K562 (cell line): ENCODE results near the gene BRD4. TPM values are rescaled to one million over a fixed set of nuclear protein-coding genes. Genes with fewer than 3 reads are reported as not detected.

Source experiments
- ATAC-seq: fragments of 200-7000 bp; cut with Tn5 transposase; 3 replicates; pipeline ENCODE4 v1.9.1; 2020; ENCODE audit warnings: moderate library complexity
- BruUV-seq: library from RNA; stranded (reverse); fragments of 400-500 nt; replicated peaks from 2 replicates; lab custom pipeline; 2021; lab: Mats Ljungman, UMichigan
- CTCF ChIA-PET: fragments of 300-600 bp; formaldehyde crosslinking; extraction: SDS; loops from one replicate; lab custom pipeline; 2021; ENCODE audit warnings: low intra/inter-chr PET ratio; lab: Yijun Ruan, JAX
- POLR2A ChIA-PET: fragments of 300-600, 350-650 bp; sonication (Branson Sonifier 250); formaldehyde crosslinking; extraction: SDS; loops from one replicate; lab custom pipeline; 2021; ENCODE audit warnings: antibody characterized with exemption, inconsistent platforms; lab: Yijun Ruan, JAX
- DNase-seq, 4 experiments: peaks; one replicate each; pipeline versions ENCODE4 v3.0.0 to v3.0.0-alpha.2; 2011 to 2018; ENCODE audit warnings: low spot score in 3 of 4, mixed read lengths in 3 of 4; ENCODE audit errors: extremely low read depth in 1 of 4
- FAIRE-seq: peaks from 2 replicates; lab custom pipeline; 2011; peaks lifted over from hg19 to GRCh38; lab: Jason Lieb, UNC
- H2AFZ ChIP-seq: 2 replicates; pipeline ENCODE4 v1.6.0; 2011; ENCODE audit warnings: low read depth, low read length, control low read depth, inconsistent platforms
- H3K27ac ChIP-seq: fragments of 200-600 bp; 3 replicates; pipeline ENCODE4 v1.8.0; 2011; ENCODE audit warnings: low read depth, mild to moderate bottlenecking, control low read depth, inconsistent platforms, low read length, moderate library complexity, mixed read lengths; ENCODE audit errors: extremely low read depth
- H3K27me3 ChIP-seq, 2 experiments: fragments of 300-600 bp in 1 of 2; 2 replicates in 1 of 2; 3 replicates in 1 of 2; pipeline versions ENCODE4 v1.6.0 to v1.8.0; 2011; ENCODE audit warnings: inconsistent platforms in 2 of 2, low read length in 2 of 2, mild to moderate bottlenecking in 1 of 2, mixed read lengths in 1 of 2, moderate library complexity in 1 of 2; ENCODE audit not compliant: control insufficient read depth in 2 of 2, insufficient read depth in 2 of 2
- H3K36me3 ChIP-seq: fragments of 300-600 bp; 3 replicates; pipeline ENCODE4 v1.8.0; 2011; ENCODE audit warnings: mild to moderate bottlenecking, low read length, inconsistent platforms; ENCODE audit not compliant: control insufficient read depth, insufficient read depth
- H3K4me1 ChIP-seq, 2 experiments: fragments of 200-600 bp in 1 of 2; replicated peaks in 1 of 2; 2 replicates in 1 of 2; 3 replicates in 1 of 2; pipeline versions ENCODE4 v1.5.1 to v1.8.0; 2011; ENCODE audit warnings: inconsistent platforms in 2 of 2, low read length in 2 of 2, mild to moderate bottlenecking in 1 of 2, mixed read lengths in 1 of 2, moderate library complexity in 1 of 2; ENCODE audit not compliant: control insufficient read depth in 2 of 2, insufficient read depth in 2 of 2
- H3K4me2 ChIP-seq: 2 replicates; pipeline ENCODE4 v1.6.1; 2011; ENCODE audit warnings: low read length, control low read depth, inconsistent platforms, mixed read lengths; ENCODE audit not compliant: insufficient read depth
- H3K4me3 ChIP-seq: fragments of 200-600 bp; sonication (generic), shearing (Covaris generic); 2 replicates; pipeline ENCODE4 v1.5.1; 2016; ENCODE audit warnings: control low read depth, inconsistent platforms
- H3K79me2 ChIP-seq: fragments of 200-600 bp; 3 replicates; pipeline ENCODE4 v1.8.0; 2011; ENCODE audit warnings: low read length, inconsistent platforms; ENCODE audit not compliant: control insufficient read depth, insufficient read depth
- H3K9ac ChIP-seq, 2 experiments: 2 replicates each; pipeline versions ENCODE4 v1.6.0 to v1.6.1; 2011; ENCODE audit warnings: low read depth in 2 of 2, low read length in 2 of 2, control low read depth in 1 of 2, inconsistent platforms in 1 of 2, mild to moderate bottlenecking in 1 of 2, mixed read lengths in 1 of 2; ENCODE audit not compliant: insufficient read depth in 1 of 2
- H3K9me1 ChIP-seq: one replicate; pipeline ENCODE4 v1.6.0; 2011; ENCODE audit warnings: inconsistent platforms, mild to moderate bottlenecking, low read length, moderate library complexity; ENCODE audit not compliant: control insufficient read depth, insufficient read depth
- H3K9me3 ChIP-seq: replicated peaks from 2 replicates; pipeline ENCODE4 v1.5.1; 2011; ENCODE audit warnings: low read depth, low read length, inconsistent platforms; ENCODE audit not compliant: control insufficient read depth, insufficient read depth
- H4K20me1 ChIP-seq: replicated peaks from 2 replicates; pipeline ENCODE4 v1.6.1; 2011; ENCODE audit warnings: low read length, inconsistent platforms, mixed read lengths; ENCODE audit not compliant: control insufficient read depth, insufficient read depth
- CC2D1A ChIP-seq: fragments of 450-650 bp; IDR thresholded peaks from 2 replicates; pipeline ENCODE4 v1.6.1; 2017; ENCODE audit warnings: mild to moderate bottlenecking
- HNRNPH1 ChIP-seq: fragments of 200-400 bp; formaldehyde crosslinking; optimal IDR thresholded peaks from 2 replicates; pipeline ENCODE3; 2017; ENCODE audit warnings: low read depth, mild to moderate bottlenecking, low read length, moderate library complexity
- MBD2 ChIP-seq: sonication (generic); IDR thresholded peaks from 2 replicates; pipeline ENCODE4 v1.6.1; 2016; ENCODE audit warnings: low read depth, borderline replicate concordance
- MED1 ChIP-seq: sonication (generic); formaldehyde crosslinking; IDR thresholded peaks from 2 replicates; pipeline ENCODE4 v1.8.1; 2023; ENCODE audit warnings: missing genetic modification reagents, borderline replicate concordance
- NFRKB ChIP-seq: fragments of 450-650 bp; IDR thresholded peaks from 2 replicates; pipeline ENCODE4 v1.6.1; 2016; ENCODE audit warnings: low read depth
- RBM25 ChIP-seq: fragments of 200-400 bp; formaldehyde crosslinking; IDR thresholded peaks from 2 replicates; pipeline ENCODE4 v1.6.1; 2018; ENCODE audit warnings: low read length, low read depth, moderate library complexity; ENCODE audit not compliant: severe bottlenecking
- SIN3B ChIP-seq: fragments of 450-650 bp; IDR thresholded peaks from 2 replicates; pipeline ENCODE4 v1.6.1; 2017; ENCODE audit warnings: low read depth, mild to moderate bottlenecking, moderate library complexity
- SIRT6 ChIP-seq: IDR thresholded peaks from one replicate; pipeline ENCODE4 v1.6.1; 2012; ENCODE audit warnings: low read depth, mild to moderate bottlenecking, control low read depth, inconsistent platforms, low read length, moderate library complexity
- TGIF2 ChIP-seq: sonication (generic); formaldehyde crosslinking; IDR thresholded peaks from 2 replicates; pipeline ENCODE4 v1.8.1; 2022; ENCODE audit warnings: mild to moderate bottlenecking, missing genetic modification reagents, moderate library complexity
- ZNF140 ChIP-seq: fragments of 250-450 bp; sonication (Bioruptor Pico); IDR thresholded peaks from 2 replicates; pipeline ENCODE4 v1.8.0; 2021; ENCODE audit warnings: moderate library complexity, mild to moderate bottlenecking, inconsistent platforms
- ZNF217 ChIP-seq: sonication (generic); formaldehyde crosslinking; IDR thresholded peaks from 2 replicates; pipeline ENCODE4 v1.8.0; 2022; ENCODE audit warnings: mild to moderate bottlenecking, missing genetic modification reagents
- ZNF41 ChIP-seq: fragments of 250-450 bp; sonication (Bioruptor Pico); conservative IDR thresholded peaks from 2 replicates; pipeline ENCODE4 v1.4.0; 2020; ENCODE audit warnings: mild to moderate bottlenecking
- ZNF668 ChIP-seq: fragments of 250-450 bp; sonication (Bioruptor Pico); IDR thresholded peaks from 2 replicates; pipeline ENCODE4 v1.8.0; 2022; ENCODE audit warnings: mild to moderate bottlenecking, inconsistent platforms
- ZNF75A ChIP-seq: fragments of 450-650 bp; formaldehyde crosslinking; IDR thresholded peaks from 2 replicates; pipeline ENCODE4 v1.4.0; 2020; ENCODE audit warnings: mild to moderate bottlenecking
- WGBS: fragments of 100-300 bp; shearing (Covaris generic); methylation state at CpG from one replicate; pipeline ENCODE4 v1.1.6; 2016; ENCODE audit warnings: low coverage, mixed read lengths; ENCODE audit not compliant: insufficient coverage; ENCODE audit errors: missing lambda C conversion rate; 5-methylcytosine and 5-hydroxymethylcytosine counted together
- in situ Hi-C: fragments of 300-500 bp; cut with MboI; formaldehyde crosslinking; loops from 4 replicates; pipeline ENCODE4 v1.15.0; 2018; ENCODE audit warnings: inconsistent platforms, mixed read lengths
- intact Hi-C: fragments of 100-400 bp; cut with micrococcal nuclease; formaldehyde crosslinking; loops from 2 replicates; pipeline ENCODE4 v1.14.2; 2022
- polyA plus RNA-seq, 8 experiments: library from polyadenylated mRNA; depleted of rRNA in 4 of 8; stranded (reverse) in 5 of 8; unstranded in 3 of 8; fragments of >200 nt; fragmentation: Nextera tagmentation in 2 of 8; fragmentation: Illumina TruSeq in 1 of 8; extraction: Ambion mirVana in 2 of 8; extraction: Trizol in 1 of 8; gene quantifications; 2 replicates each; pipeline versions ENCODE4 v1.2.1 to v1.2.3, GENCODE V29; 2011 to 2014; ENCODE audit warnings: inconsistent platforms in 1 of 8, missing spikeins in 1 of 8
- total RNA-seq, 7 experiments: library from RNA; depleted of rRNA in 6 of 7; stranded (reverse); fragments of >200 nt in 6 of 7; fragmentation: Illumina TruSeq in 2 of 7; extraction: Trizol in 2 of 7; gene quantifications; 2 replicates each; pipeline versions ENCODE4 v1.2.1 to v1.2.3, GENCODE V29; 2011 to 2021; ENCODE audit warnings: low replicate concordance in 1 of 7
- TF ChIP-seq, protein P1 (sequence below): fragments of 250-450 bp; sonication (Bioruptor Pico); IDR thresholded peaks from 2 replicates; pipeline ENCODE4 v1.5.0; 2021
- TF ChIP-seq, protein P2 (sequence below): IDR thresholded peaks from 2 replicates; pipeline ENCODE4 v1.6.1; 2011; ENCODE audit not compliant: insufficient read length; ENCODE audit errors: extremely low read depth
- TF ChIP-seq, protein P3 (sequence below): fragments of 450-650 bp; conservative IDR thresholded peaks from 2 replicates; pipeline ENCODE4 v1.6.1; 2016; ENCODE audit warnings: missing genetic modification characterization, low read depth, mild to moderate bottlenecking, control low read depth, missing compliant biosample characterization

BRD4 gene
- total and polyA plus RNA-seq, 9 of the 15 experiments (the other 6 are each of a cell fraction or from before 2014, with no cell fraction given): 1.8 to 105 (median 15.6) TPM

DNA sequence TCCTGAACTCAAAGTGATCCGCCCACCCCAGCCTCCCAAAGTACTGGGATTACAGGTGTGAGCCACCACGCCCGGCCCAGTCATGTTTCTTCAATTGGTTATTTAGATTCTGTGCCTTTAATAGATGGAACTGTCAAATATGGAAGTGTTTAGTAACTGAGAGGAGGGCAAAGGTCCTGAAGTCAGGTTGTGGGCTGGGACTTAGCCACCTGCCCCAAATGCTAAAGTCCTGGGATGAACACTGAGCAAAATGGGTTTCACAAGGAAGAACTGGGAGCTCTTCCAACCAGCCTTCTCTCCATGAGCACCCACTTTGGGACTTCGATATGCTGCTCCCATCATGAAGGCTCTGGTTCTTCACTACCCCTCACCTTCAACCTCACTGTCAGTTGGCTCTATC, 25.6 kb upstream of the BRD4 start:
- no peak for DNase-seq
- H3K27ac ChIP-seq: no peak overlapping the region; the same call in 2 of the 3 replicates
- CTCF ChIA-PET: no interaction called here
- in situ Hi-C loops: no loop called here
- H3K27me3 ChIP-seq: no peaks in the 10 kb centered on the region
- 96% methylated on average over 4 of the region's 4 CpGs for WGBS
- no peaks in the 10 kb centered on the region for H3K9me3 ChIP-seq
- H3K4me1 ChIP-seq: no peaks in the 10 kb centered on the region; a peak in 2 of 5 replicates
- no TSS peak for BruUV-seq
- TF ChIP-seq, protein P1, sequence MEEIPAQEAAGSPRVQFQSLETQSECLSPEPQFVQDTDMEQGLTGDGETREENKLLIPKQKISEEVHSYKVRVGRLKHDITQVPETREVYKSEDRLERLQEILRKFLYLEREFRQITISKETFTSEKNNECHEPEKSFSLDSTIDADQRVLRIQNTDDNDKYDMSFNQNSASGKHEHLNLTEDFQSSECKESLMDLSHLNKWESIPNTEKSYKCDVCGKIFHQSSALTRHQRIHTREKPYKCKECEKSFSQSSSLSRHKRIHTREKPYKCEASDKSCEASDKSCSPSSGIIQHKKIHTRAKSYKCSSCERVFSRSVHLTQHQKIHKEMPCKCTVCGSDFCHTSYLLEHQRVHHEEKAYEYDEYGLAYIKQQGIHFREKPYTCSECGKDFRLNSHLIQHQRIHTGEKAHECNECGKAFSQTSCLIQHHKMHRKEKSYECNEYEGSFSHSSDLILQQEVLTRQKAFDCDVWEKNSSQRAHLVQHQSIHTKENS: no peak
- TF ChIP-seq TGIF2 (CRISPR knock-in tag) (no peak), SIN3B (no peak), SIRT6 (no peak), ZNF668 (CRISPR knock-in tag) (no peak), RBM25 (no peak), MBD2 (no peak), MED1 (CRISPR knock-in tag) (no peak), NFRKB (no peak), ZNF41 (CRISPR knock-in tag) (no peak), ZNF217 (CRISPR knock-in tag) (no peak), ZNF140 (no peak), CC2D1A (no peak), ZNF75A (CRISPR knock-in tag) (no peak), HNRNPH1 (no peak)
- TF ChIP-seq, protein P2, sequence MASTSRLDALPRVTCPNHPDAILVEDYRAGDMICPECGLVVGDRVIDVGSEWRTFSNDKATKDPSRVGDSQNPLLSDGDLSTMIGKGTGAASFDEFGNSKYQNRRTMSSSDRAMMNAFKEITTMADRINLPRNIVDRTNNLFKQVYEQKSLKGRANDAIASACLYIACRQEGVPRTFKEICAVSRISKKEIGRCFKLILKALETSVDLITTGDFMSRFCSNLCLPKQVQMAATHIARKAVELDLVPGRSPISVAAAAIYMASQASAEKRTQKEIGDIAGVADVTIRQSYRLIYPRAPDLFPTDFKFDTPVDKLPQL: no peak
- TF ChIP-seq, protein P3, sequence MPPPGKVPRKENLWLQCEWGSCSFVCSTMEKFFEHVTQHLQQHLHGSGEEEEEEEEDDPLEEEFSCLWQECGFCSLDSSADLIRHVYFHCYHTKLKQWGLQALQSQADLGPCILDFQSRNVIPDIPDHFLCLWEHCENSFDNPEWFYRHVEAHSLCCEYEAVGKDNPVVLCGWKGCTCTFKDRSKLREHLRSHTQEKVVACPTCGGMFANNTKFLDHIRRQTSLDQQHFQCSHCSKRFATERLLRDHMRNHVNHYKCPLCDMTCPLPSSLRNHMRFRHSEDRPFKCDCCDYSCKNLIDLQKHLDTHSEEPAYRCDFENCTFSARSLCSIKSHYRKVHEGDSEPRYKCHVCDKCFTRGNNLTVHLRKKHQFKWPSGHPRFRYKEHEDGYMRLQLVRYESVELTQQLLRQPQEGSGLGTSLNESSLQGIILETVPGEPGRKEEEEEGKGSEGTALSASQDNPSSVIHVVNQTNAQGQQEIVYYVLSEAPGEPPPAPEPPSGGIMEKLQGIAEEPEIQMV (tag): no peak
- TF ChIP-seq, all 486 proteins: peak for 0
- intact Hi-C loops: no loop called here
- no peak overlapping the region for H2AFZ ChIP-seq
- POLR2A ChIA-PET: interaction anchor here (1.1 to 1.7 kb wide), 2 partner anchors 13 to 20 kb away, joined by 3 to 5 read pairs; no protein-coding TSS in a partner anchor
- H4K20me1 ChIP-seq: no peaks in the 10 kb centered on the region; the same call in 1 of the 2 replicates
- no peak for FAIRE-seq
- H3K9ac ChIP-seq: no peak overlapping the region
- H3K4me3 ChIP-seq: no peak overlapping the region
- H3K79me2 ChIP-seq: no peaks in the 10 kb centered on the region
- no peak for ATAC-seq
- H3K9me1 ChIP-seq: no peaks in the 10 kb centered on the region
- no peak overlapping the region for H3K4me2 ChIP-seq
- peaks cover 75% of the 10 kb centered on the region; the same call in 2 of the 3 replicates for H3K36me3 ChIP-seq
